Tibial nerve (tissue), 4 donors: ENCODE data around the gene RGS6.

Source experiments
- CTCF ChIP-seq, 5 experiments: fragments of 200-600 bp in 3 of 5; fragments of 450-650 bp in 2 of 5; sonication (generic) in 3 of 5; IDR thresholded peaks; one replicate each; pipeline ENCODE4 v1.5.1; 2016 to 2019; ENCODE audit warnings: antibody characterized with exemption in 5 of 5, mild to moderate bottlenecking in 3 of 5, moderate library complexity in 2 of 5
- EP300 ChIP-seq, 2 donors: sonication (generic); formaldehyde crosslinking; IDR thresholded peaks; one replicate each; pipeline ENCODE4 v1.6.1; 2017; ENCODE audit warnings: antibody characterized with exemption in 2 of 2, mild to moderate bottlenecking in 1 of 2
- POLR2A ChIP-seq, 2 donors: fragments of 450-650 bp; IDR thresholded peaks; one replicate each; pipeline ENCODE4 v1.6.1; 2017; ENCODE audit warnings: antibody characterized with exemption in 2 of 2, mild to moderate bottlenecking in 2 of 2, moderate library complexity in 2 of 2

- no peak for TF ChIP-seq CTCF (IDR thresholded peaks at IDR 0.05)
- TF ChIP-seq POLR2A (IDR thresholded peaks at IDR 0.05), result no peak
- no peak for TF ChIP-seq EP300 (IDR thresholded peaks at IDR 0.05)
Observed at GRCh38 chr14:72024504-72024903, 92.3 kb downstream of the RGS6 start.
